ENCODE measurements around the gene ASF1B. TPM values are rescaled to one million over a fixed set of nuclear protein-coding genes. Genes with fewer than 3 reads are reported as not detected.

ASF1B gene
- total RNA-seq, 2 experiments from 2014 or later = 143 to 202 TPM

- intact Hi-C loops (cut with micrococcal nuclease; ENCODE audit: unreplicated experiment) = no loop called here
- H4K20me1 ChIP-seq (ENCODE audit: insufficient read depth, low read length) = no peaks in the 10 kb centered on the region
- H3K27ac ChIP-seq (ENCODE audit: low read depth, low read length, poor library complexity, severe bottlenecking) = no peak overlapping the region
- no peak for DNase-seq (ENCODE audit: low spot score)
- no peaks in the 10 kb centered on the region for H3K36me3 ChIP-seq (ENCODE audit: insufficient read depth, low read length)
- H3K9me3 ChIP-seq (ENCODE audit: low read length) = no peaks in the 10 kb centered on the region
- H3K4me1 ChIP-seq (ENCODE audit: insufficient read depth, low read length, poor library complexity, severe bottlenecking) = peaks cover 12% of the 10 kb centered on the region
- no peaks in the 10 kb centered on the region for H3K79me2 ChIP-seq (ENCODE audit: insufficient read depth, low read depth, low read length)
- no peak overlapping the region for H3K4me2 ChIP-seq (ENCODE audit: low read length)
- no peak overlapping the region for H2AFZ ChIP-seq (ENCODE audit: low read length)
- no TSS peak for BruUV-seq (replicated peaks)
- H3K4me3 ChIP-seq (ENCODE audit: low read depth, low read length, poor library complexity, severe bottlenecking) = no peak overlapping the region
- POLR2A ChIA-PET = no interaction called here
- TF ChIP-seq EZH2phosphoT487 (IDR thresholded peaks at IDR 0.05; ENCODE audit: borderline replicate concordance, low read depth, low read length) = no peak
- TF ChIP-seq, protein P1, sequence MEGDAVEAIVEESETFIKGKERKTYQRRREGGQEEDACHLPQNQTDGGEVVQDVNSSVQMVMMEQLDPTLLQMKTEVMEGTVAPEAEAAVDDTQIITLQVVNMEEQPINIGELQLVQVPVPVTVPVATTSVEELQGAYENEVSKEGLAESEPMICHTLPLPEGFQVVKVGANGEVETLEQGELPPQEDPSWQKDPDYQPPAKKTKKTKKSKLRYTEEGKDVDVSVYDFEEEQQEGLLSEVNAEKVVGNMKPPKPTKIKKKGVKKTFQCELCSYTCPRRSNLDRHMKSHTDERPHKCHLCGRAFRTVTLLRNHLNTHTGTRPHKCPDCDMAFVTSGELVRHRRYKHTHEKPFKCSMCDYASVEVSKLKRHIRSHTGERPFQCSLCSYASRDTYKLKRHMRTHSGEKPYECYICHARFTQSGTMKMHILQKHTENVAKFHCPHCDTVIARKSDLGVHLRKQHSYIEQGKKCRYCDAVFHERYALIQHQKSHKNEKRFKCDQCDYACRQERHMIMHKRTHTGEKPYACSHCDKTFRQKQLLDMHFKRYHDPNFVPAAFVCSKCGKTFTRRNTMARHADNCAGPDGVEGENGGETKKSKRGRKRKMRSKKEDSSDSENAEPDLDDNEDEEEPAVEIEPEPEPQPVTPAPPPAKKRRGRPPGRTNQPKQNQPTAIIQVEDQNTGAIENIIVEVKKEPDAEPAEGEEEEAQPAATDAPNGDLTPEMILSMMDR (conservative IDR thresholded peaks at IDR 0.05; ENCODE audit: low read length) = no peak
- H3K9me2 ChIP-seq (ENCODE audit: insufficient read depth, low read length) = no peaks in the 10 kb centered on the region
- CTCF ChIA-PET (ENCODE audit: unreplicated experiment) = no interaction called here
Measured at GRCh38 chr19:14110650-14111049, 25.7 kb downstream of the ASF1B start.

DNA sequence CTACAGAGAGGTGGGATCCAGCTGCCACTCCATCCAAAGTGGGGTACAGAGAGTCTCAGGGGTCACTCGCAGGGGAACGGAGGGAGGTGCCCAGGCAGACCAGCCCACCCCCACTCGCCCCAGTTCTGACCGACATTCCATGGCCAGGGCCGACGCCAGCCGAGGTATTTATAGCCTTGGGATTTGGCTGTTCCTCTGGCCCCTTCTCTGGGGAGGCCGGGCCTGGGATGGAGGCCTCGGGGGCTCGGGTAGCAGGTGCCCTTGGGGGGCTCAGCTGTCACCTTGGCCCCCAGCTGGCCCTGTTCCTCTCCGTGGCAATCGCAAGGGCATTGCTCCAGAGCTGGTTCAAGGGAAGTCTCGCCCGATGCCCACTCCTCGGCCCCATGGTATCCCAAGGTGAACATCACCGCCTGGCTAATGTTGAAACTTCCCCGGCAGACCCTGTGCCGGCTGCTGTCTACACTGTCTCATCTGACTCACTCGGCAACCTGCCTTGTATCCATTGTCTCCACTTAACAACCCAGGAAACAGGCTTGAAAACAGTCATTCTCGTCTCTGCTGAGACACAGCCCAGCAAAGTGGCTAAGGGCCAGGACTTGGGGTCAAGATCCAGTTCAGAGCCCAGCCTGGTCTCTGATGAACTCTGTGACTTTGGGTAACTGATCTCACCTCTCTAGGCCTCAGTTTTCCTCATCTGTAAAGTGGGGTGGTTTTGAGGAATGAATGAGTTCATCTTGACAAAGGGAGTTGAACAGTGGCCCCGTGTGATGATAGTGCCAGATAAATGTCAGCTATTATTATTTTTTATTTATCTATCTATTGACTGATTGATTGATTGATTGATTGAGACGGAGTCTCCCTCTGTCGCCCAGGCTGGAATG lies 28.6 kb downstream of the ASF1B start:
- no peak overlapping the region for H3K27ac ChIP-seq (ENCODE audit: low read depth, low read length, poor library complexity, severe bottlenecking)
- POLR2A ChIA-PET = no interaction called here
- DNase-seq (ENCODE audit: low spot score) = no peak
- CTCF ChIA-PET (ENCODE audit: unreplicated experiment) = interaction anchor here (0.6 kb wide), 1 partner anchor 27 kb away, joined by 3 read pairs; no protein-coding TSS in a partner anchor
- no peaks in the 10 kb centered on the region for H4K20me1 ChIP-seq (ENCODE audit: insufficient read depth, low read length)
- H3K9me2 ChIP-seq (ENCODE audit: insufficient read depth, low read length) = no peaks in the 10 kb centered on the region
- no peaks in the 10 kb centered on the region for H3K9me3 ChIP-seq (ENCODE audit: low read length)
- TF ChIP-seq, protein P1 (conservative IDR thresholded peaks at IDR 0.05; ENCODE audit: low read length) = no peak
- TF ChIP-seq EZH2phosphoT487 (IDR thresholded peaks at IDR 0.05; ENCODE audit: borderline replicate concordance, low read depth, low read length) = no peak
- H3K4me2 ChIP-seq (ENCODE audit: low read length) = no peak overlapping the region
- no peaks in the 10 kb centered on the region; the same call in 1 of the 2 replicates for H3K36me3 ChIP-seq (ENCODE audit: insufficient read depth, low read length)
- intact Hi-C loops (cut with micrococcal nuclease; ENCODE audit: unreplicated experiment) = no loop called here
- H3K79me2 ChIP-seq (ENCODE audit: insufficient read depth, low read depth, low read length) = no peaks in the 10 kb centered on the region
- no peak overlapping the region for H3K4me3 ChIP-seq (ENCODE audit: low read depth, low read length, poor library complexity, severe bottlenecking)
- no peak overlapping the region for H2AFZ ChIP-seq (ENCODE audit: low read length)
- no peaks in the 10 kb centered on the region for H3K4me1 ChIP-seq (ENCODE audit: insufficient read depth, low read length, poor library complexity, severe bottlenecking)
- no TSS peak for BruUV-seq (replicated peaks)

DNA sequence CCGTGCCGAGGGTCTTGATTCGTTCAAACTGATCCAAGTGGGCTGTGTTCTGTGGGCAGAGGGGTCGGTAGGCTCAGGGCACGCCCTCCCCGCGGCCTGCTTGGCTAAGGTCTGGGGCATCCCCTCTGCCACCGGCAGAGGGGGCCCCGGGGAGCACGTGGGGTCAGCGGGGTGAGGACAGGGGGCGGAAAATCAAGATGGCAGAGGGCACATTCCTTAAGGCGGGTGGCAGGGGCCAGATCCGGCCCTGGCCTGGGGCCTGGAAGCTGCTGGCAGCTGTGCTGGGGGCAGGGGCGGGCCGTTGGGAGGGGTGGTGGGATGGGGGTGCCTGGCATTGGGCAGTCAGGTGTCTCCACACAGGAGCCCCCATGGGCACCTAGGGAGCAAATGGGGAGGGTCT lies 29.5 kb downstream of the ASF1B start:
- Histone ChIP-seq H3K4me3 (ENCODE audit: low read depth, low read length, poor library complexity, severe bottlenecking) (no peak overlapping the region), H3K4me1 (ENCODE audit: insufficient read depth, low read length, poor library complexity, severe bottlenecking) (no peaks in the 10 kb centered on the region), H3K4me2 (ENCODE audit: low read length) (no peak overlapping the region), H3K36me3 (ENCODE audit: insufficient read depth, low read length) (peaks cover 7% of the 10 kb centered on the region), H3K9me2 (ENCODE audit: insufficient read depth, low read length) (no peaks in the 10 kb centered on the region), H4K20me1 (ENCODE audit: insufficient read depth, low read length) (no peaks in the 10 kb centered on the region), H3K9me3 (ENCODE audit: low read length) (no peaks in the 10 kb centered on the region), H3K27ac (ENCODE audit: low read depth, low read length, poor library complexity, severe bottlenecking) (no peak overlapping the region), H3K79me2 (ENCODE audit: insufficient read depth, low read depth, low read length) (no peaks in the 10 kb centered on the region), H2AFZ (ENCODE audit: low read length) (no peak overlapping the region)
- TF ChIP-seq, protein P1 (conservative IDR thresholded peaks at IDR 0.05; ENCODE audit: low read length) = no peak
- TF ChIP-seq EZH2phosphoT487 (IDR thresholded peaks at IDR 0.05; ENCODE audit: borderline replicate concordance, low read depth, low read length) = no peak
- ChIA-PET CTCF (ENCODE audit: unreplicated experiment) (no interaction called here), POLR2A (interaction anchor here (0.6 kb wide), 2 partner anchors 198 to 236 kb away, joined by 3 read pairs; no protein-coding TSS in a partner anchor)
- DNase-seq (ENCODE audit: low spot score) = no peak
- no TSS peak for BruUV-seq (replicated peaks)
- intact Hi-C loops (cut with micrococcal nuclease; ENCODE audit: unreplicated experiment) = no loop called here
